Measurements from ENCODE around the gene CIRBP.

The CIRBP gene

DNA sequence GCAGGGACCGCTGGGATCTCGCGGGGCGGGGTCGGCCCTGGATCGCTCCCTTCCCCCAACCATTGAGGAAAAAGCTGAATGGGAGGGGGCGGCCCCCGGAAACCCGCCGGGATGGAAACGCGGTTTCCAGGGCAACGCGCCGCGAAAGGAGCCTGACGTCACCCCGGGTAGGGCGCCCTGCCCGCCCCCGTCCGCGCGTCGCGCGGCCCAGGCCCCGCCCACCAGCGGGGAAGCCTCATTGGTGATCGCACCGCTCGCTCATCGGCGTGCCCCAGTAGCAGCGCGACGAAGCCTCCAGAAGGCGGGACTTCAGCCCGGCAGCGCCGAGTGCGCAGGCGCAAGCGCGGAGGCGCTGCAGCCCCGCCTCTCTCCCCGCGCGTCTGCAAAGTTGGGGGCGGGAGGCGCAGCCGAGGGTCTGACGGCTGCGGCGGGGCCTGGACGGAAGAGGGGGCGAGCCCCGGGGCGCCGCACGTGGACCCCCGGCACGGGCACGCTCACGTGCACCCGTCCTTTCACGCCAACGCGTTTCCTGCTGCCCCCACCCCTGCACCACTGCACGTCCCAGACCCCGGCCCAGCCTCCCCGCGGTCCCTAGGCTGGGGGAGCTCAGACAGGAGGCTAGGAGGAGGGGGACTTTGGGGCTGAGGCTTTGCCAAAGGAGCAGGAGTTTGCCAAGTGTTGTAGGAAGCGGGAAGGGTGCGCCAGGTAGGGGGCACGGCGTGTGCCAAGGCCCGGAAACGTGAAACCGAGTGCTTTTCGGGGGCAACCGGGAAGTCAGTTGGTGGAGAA is 8.2 kb upstream of the CIRBP start:
- H3K36me3 ChIP-seq (ENCODE audit: insufficient read depth, low read length), result peaks cover 30% of the 10 kb centered on the region
- H3K4me1 ChIP-seq (ENCODE audit: insufficient read depth, low read length), result peaks cover 30% of the 10 kb centered on the region
- no peaks in the 10 kb centered on the region for H3K9me3 ChIP-seq (ENCODE audit: insufficient read depth, low read depth, low read length)
- H3K9ac ChIP-seq (ENCODE audit: low read depth, low read length), result peak overlapping the region; percentile 72
- peak overlapping the region; percentile 89 for H3K4me3 ChIP-seq (ENCODE audit: low read length)
- no peaks in the 10 kb centered on the region for H3K27me3 ChIP-seq (ENCODE audit: insufficient read depth, low read length)
- under 1% methylated on average over 83 of the region's 83 CpGs for WGBS
- peak overlapping the region; percentile 89 for H3K27ac ChIP-seq (ENCODE audit: low read depth, low read length)

- Histone ChIP-seq H3K9ac (ENCODE audit: low read depth, low read length) (peak overlapping the region; percentile 72), H3K27me3 (ENCODE audit: insufficient read depth, low read length) (no peaks in the 10 kb centered on the region), H3K4me1 (ENCODE audit: insufficient read depth, low read length) (peaks cover 30% of the 10 kb centered on the region), H3K27ac (ENCODE audit: low read depth, low read length) (peak overlapping the region; percentile 89), H3K36me3 (ENCODE audit: insufficient read depth, low read length) (peaks cover 26% of the 10 kb centered on the region), H3K4me3 (ENCODE audit: low read length) (peak overlapping the region; percentile 89), H3K9me3 (ENCODE audit: insufficient read depth, low read depth, low read length) (no peaks in the 10 kb centered on the region)
- WGBS, result 14% methylated on average over 14 of the region's 14 CpGs
Observed at GRCh38 chr19:1261538-1261797, 7.7 kb upstream of the CIRBP start.

DNA sequence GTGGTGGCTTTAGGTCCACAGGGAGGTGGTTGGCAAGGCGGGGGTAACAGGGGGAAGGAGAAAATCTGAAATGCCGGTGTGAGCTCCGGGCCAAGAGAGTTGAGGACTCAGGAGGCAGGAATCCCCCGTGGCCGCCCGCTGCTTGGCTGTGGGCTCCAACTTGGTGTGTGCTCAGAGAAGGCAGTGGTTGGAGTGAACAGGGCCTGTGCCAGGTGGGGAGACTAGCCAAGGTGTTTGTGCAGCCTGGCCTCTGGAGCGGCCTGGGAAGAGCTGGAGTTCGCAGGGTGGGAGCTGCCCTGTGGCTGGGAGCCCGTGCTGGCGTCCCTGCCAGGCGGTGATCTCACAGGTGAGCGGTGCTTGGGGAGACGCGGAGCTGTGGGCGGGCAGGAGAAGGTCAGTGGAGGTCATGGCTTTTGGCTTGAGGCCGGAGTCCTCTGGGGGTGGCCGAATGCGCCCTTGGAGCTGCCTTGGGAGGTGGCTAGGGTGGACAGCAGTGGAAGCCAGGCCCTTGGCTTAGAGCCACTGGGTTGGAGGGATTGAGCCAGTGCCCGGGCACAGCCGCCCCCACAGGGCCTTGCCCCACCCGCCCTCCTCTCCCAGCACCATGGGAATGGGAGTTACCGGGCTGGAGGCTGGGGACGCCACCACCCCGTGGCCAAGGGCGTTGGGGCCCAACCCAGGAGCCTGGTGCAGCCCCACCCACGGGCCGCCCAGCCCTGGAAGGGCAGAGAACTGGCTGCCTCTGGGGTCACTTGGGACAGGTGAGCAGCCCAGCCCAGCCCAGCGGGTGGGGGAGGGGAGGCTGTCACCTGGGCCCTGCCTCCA is 7.1 kb upstream of the CIRBP start:
- 36% methylated on average over 27 of the region's 28 CpGs for WGBS
- H3K27ac ChIP-seq (ENCODE audit: low read depth, low read length), result peak overlapping the region; percentile 89
- peak overlapping the region; percentile 89 for H3K4me3 ChIP-seq (ENCODE audit: low read length)
- H3K36me3 ChIP-seq (ENCODE audit: insufficient read depth, low read length), result peaks cover 21% of the 10 kb centered on the region
- H3K27me3 ChIP-seq (ENCODE audit: insufficient read depth, low read length), result peaks cover under 1% of the 10 kb centered on the region
- H3K9ac ChIP-seq (ENCODE audit: low read depth, low read length), result peak overlapping the region; percentile 72
- H3K9me3 ChIP-seq (ENCODE audit: insufficient read depth, low read depth, low read length), result no peaks in the 10 kb centered on the region
- H3K4me1 ChIP-seq (ENCODE audit: insufficient read depth, low read length), result peaks cover 30% of the 10 kb centered on the region

DNA sequence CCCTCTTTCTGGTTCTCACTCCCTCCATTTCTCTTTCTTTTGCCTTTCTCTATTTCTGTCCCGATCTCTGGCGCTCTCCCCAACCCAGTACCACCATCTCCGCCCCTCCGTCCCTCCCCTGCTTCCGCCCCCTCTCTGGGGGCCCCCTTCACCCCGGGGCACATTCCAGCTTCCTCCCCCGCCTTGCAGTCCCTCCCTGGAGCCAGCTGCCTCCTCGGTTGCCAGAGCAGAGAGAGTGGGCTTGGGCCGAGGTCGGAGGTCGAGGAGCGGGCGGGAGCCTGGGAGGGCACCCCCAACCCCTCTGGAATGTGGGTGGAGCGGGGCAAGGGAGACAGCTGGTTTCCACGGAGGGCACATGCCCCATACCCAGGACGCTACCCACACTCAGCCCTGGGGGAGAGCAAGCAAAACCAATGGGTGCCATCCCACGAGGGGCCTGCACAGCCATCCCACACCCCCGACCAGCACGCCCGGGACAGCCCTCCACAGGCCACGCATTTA is 6.5 kb upstream of the CIRBP start:
- Histone ChIP-seq H3K36me3 (ENCODE audit: insufficient read depth, low read length) (peaks cover 14% of the 10 kb centered on the region), H3K4me1 (ENCODE audit: insufficient read depth, low read length) (peaks cover 30% of the 10 kb centered on the region), H3K9me3 (ENCODE audit: insufficient read depth, low read depth, low read length) (no peaks in the 10 kb centered on the region), H3K4me3 (ENCODE audit: low read length) (peak overlapping the region; percentile 89), H3K27ac (ENCODE audit: low read depth, low read length) (peak overlapping the region; percentile 89; the same call in 1 of the 2 replicates), H3K9ac (ENCODE audit: low read depth, low read length) (0 out of 2 replicates have a peak overlapping the region, but pooled peaks have one; percentile 2), H3K27me3 (ENCODE audit: insufficient read depth, low read length) (peaks cover 7% of the 10 kb centered on the region)
- WGBS, result 43% methylated on average over 21 of the region's 21 CpGs

- Histone ChIP-seq H3K9me3 (ENCODE audit: insufficient read depth, low read depth, low read length) (no peaks in the 10 kb centered on the region), H3K4me1 (ENCODE audit: insufficient read depth, low read length) (peaks cover 32% of the 10 kb centered on the region), H3K9ac (ENCODE audit: low read depth, low read length) (no peak overlapping the region), H3K27ac (ENCODE audit: low read depth, low read length) (peak overlapping the region; percentile 89; the same call in 1 of the 2 replicates), H3K27me3 (ENCODE audit: insufficient read depth, low read length) (peaks cover 10% of the 10 kb centered on the region), H3K4me3 (ENCODE audit: low read length) (no peak overlapping the region), H3K36me3 (ENCODE audit: insufficient read depth, low read length) (peaks cover 9% of the 10 kb centered on the region)
- 75% methylated on average over 5 of the region's 5 CpGs for WGBS
Observed at GRCh38 chr19:1263188-1263587, 5.9 kb upstream of the CIRBP start.

DNA sequence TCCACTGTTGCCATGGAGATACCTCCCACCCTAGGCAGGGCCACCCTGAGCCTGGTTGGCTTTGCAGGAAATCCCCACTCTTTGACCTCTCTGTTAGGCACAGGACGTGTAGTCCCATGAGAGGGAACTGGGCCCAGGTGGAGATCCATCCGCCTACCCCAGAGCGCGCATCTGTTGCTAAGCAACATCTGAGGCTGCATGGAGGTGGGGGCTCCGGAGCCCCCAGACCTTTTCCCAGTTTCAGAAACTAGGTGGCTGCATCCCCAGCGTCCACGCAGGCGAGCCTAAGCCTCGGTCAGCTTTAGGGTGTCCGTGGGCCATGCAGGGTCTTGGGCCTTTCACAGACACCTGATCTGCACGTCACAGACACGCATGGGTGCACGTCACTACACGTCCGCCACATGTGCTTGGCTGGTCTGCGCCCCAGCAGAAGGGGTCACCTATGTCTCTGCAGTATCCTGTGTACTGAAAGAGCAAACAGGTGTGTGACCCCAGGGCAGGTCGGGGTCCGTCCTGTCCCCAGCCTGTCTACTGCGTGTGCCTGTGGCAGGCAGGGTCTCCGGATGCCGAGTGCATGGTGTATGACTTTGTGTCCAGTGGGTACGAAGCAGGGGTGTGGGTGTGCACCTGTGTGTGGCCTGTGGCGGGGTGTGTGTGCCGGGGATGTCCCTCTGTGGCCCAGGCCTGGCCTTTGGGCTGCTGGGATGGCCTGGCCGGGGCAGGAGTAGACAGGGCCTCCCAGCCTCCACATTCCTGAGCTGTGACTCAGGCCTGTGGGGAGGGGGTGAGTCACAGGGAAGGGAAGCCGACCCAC is 4.1 kb upstream of the CIRBP start:
- Histone ChIP-seq H3K4me3 (ENCODE audit: low read length) (no peak overlapping the region), H3K27me3 (ENCODE audit: insufficient read depth, low read length) (peaks cover 10% of the 10 kb centered on the region), H3K27ac (ENCODE audit: low read depth, low read length) (peak overlapping the region; percentile 77), H3K4me1 (ENCODE audit: insufficient read depth, low read length) (peaks cover 35% of the 10 kb centered on the region), H3K36me3 (ENCODE audit: insufficient read depth, low read length) (0 out of 2 replicates have a peak, but pooled peaks cover 6% of the 10 kb centered on the region), H3K9ac (ENCODE audit: low read depth, low read length) (peak overlapping the region; percentile 61), H3K9me3 (ENCODE audit: insufficient read depth, low read depth, low read length) (no peaks in the 10 kb centered on the region)
- WGBS, result 66% methylated on average over 26 of the region's 26 CpGs

GRCh38 chr19:1265615-1266128 is 3.5 kb upstream of the CIRBP start:
- Histone ChIP-seq H3K9ac (ENCODE audit: low read depth, low read length) (peak overlapping the region; percentile 61), H3K27me3 (ENCODE audit: insufficient read depth, low read length) (peaks cover 10% of the 10 kb centered on the region), H3K4me3 (ENCODE audit: low read length) (peak overlapping the region; percentile 61), H3K27ac (ENCODE audit: low read depth, low read length) (peak overlapping the region; percentile 75), H3K4me1 (ENCODE audit: insufficient read depth, low read length) (peaks cover 37% of the 10 kb centered on the region), H3K36me3 (ENCODE audit: insufficient read depth, low read length) (peaks cover 9% of the 10 kb centered on the region), H3K9me3 (ENCODE audit: insufficient read depth, low read depth, low read length) (no peaks in the 10 kb centered on the region)
- WGBS, result 7% methylated on average over 21 of the region's 28 CpGs

DNA sequence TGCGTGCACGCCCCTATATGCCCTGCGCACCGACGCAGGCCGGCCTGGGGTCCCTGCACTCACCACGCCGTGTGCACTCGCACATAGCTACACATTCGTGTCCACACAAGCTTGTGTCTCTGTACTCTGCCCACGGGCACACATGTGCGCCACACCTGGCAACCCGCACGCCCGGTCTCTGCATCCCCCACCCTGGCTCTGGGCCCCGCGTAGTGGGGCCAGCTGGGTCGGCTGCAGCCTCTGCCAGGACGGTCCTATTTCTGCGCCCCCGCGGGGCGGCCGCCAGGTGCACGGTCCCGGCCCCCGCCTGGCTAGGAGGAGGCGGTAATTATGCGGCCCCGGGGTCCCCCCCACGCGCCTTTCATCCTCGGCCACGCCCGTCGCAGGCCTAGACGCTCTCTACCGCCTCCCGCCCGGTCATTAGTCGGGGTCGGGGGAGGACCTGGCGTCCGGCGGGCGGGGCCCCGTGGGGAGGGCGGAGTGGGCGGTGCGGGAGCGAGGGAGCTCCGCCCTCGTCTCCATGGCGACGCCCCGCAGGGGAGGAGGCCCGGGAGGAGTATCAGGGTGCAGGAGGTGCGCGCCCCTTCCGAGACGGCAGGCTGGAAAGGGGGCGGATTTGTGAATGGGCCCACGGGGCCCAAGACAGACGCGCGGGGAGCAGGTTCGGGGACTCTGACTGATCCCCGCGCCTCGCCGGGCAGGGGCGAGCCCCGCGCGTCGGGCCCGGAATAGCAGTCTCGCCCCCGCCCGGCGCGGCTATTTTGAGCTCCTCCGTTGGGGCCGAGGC is 2.8 kb upstream of the CIRBP start:
- Histone ChIP-seq H3K4me3 (ENCODE audit: low read length) (peak overlapping the region; percentile 61), H3K36me3 (ENCODE audit: insufficient read depth, low read length) (peaks cover 15% of the 10 kb centered on the region), H3K4me1 (ENCODE audit: insufficient read depth, low read length) (peaks cover 41% of the 10 kb centered on the region), H3K9me3 (ENCODE audit: insufficient read depth, low read depth, low read length) (no peaks in the 10 kb centered on the region), H3K27me3 (ENCODE audit: insufficient read depth, low read length) (peaks cover 10% of the 10 kb centered on the region), H3K27ac (ENCODE audit: low read depth, low read length) (peak overlapping the region; percentile 75), H3K9ac (ENCODE audit: low read depth, low read length) (peak overlapping the region; percentile 61)
- whole genome bisulfite sequencing, result 2% methylated on average over 84 of the region's 84 CpGs

- Histone ChIP-seq H3K4me3 (ENCODE audit: low read length) (peak overlapping the region; percentile 61), H3K9me3 (ENCODE audit: insufficient read depth, low read depth, low read length) (no peaks in the 10 kb centered on the region), H3K9ac (ENCODE audit: low read depth, low read length) (peak overlapping the region; percentile 9; the same call in 1 of the 2 replicates), H3K4me1 (ENCODE audit: insufficient read depth, low read length) (peaks cover 37% of the 10 kb centered on the region), H3K27ac (ENCODE audit: low read depth, low read length) (no peak overlapping the region), H3K27me3 (ENCODE audit: insufficient read depth, low read length) (peaks cover 10% of the 10 kb centered on the region), H3K36me3 (ENCODE audit: insufficient read depth, low read length) (peaks cover 22% of the 10 kb centered on the region)
- WGBS, result 1% methylated on average over 59 of the region's 59 CpGs
Observed at GRCh38 chr19:1266916-1267476, 2.1 kb upstream of the CIRBP start.
